ENCODE measurements around the gene MC1R. TPM values are rescaled to one million over a fixed set of nuclear protein-coding genes. Genes with fewer than 3 reads are reported as not detected.
A peak's percentile ranks its signal among the peaks of the same experiment; 100 is the strongest.

Gene MC1R
- polyA plus RNA-seq, 2 of the 4 experiments (the other 2 are of a cell fraction), result 7.4 to 8.0 TPM

DNA sequence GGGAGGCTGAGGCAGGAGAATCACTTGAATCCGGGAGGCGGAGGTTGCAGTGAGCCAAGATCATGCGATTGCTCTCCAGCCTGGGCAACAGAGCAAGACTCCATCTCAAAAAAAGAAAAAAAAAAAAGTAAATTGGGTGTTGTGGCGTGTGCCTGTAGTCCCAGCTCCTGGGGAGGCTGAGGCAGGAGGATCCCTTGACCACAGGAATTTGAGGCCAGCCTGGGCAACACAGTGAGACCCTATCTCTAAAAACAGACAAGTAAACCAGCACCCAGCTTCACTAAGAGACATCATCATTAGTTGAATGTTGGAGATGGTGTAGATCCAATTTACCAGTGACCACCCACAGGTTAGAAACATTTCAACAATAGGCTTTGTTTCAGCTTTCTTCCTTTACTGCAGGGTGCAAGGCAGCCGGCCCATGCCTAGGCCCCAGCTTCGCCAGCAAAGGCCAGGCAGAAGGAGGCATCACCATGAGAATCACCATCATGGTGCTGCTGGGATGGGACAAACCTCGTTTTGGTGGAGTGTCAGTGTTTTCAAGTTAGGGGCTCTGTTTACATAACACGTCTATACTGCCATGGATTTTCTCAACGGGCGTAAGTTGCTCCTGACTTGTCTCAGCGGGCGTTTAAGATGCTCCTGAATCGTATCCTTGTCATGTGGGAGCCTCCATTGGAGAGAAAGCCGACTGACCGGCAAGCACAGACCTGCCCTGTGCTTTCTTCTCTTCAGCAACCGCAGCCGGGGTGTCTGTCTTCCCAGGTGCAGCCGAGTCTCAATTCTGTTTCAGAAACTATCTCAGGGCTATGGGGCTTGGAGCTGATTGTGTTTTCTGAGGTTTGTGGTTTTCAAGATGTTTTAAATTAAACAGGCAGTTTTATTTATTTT, 37.9 kb upstream of the MC1R start:
- Histone ChIP-seq H3K4me1 (no peaks in the 10 kb centered on the region), H3K4me3 (no peak overlapping the region), H3K9me3 (no peaks in the 10 kb centered on the region), H3K4me2 (no peak overlapping the region), H3K27ac (no peak overlapping the region)
- ChIA-PET CTCF (interaction anchor here (0.7 to 2.1 kb wide), 5 partner anchors 10 to 175 kb away, joined by 3 to 10 read pairs (median 5); partner anchors contain the start of gene MC1R), POLR2A (interaction anchor here (0.9 kb wide), 1 partner anchor 7 kb away, joined by 3 read pairs; the partner anchor contains the start of gene TCF25)
- WGBS (ENCODE audit: missing lambda C conversion rate), result 93% methylated on average over 18 of the region's 18 CpGs
- DNase-seq (ENCODE audit: low read depth in 1 of 2, low spot score in 1 of 2) (no peak), FAIRE-seq (no peak), ATAC-seq (no peak)
- no peak for TF ChIP-seq HEYL (CRISPR knock-in tag; IDR thresholded peaks at IDR 0.05)
- TF ChIP-seq FOXS1 (CRISPR knock-in tag; IDR thresholded peaks at IDR 0.05), result no peak
- TF ChIP-seq EHF (CRISPR knock-in tag; IDR thresholded peaks at IDR 0.05), result no peak
- TF ChIP-seq HOXA7 (CRISPR knock-in tag; IDR thresholded peaks at IDR 0.05), result no peak
- TF ChIP-seq JUN (IDR thresholded peaks at IDR 0.05), result no peak
- TF ChIP-seq ZNF302 (CRISPR knock-in tag; IDR thresholded peaks at IDR 0.05), result no peak
- no peak for TF ChIP-seq EHMT2 (IDR thresholded peaks at IDR 0.05; ENCODE audit: low read depth)
- no peak for TF ChIP-seq RFX5 (IDR thresholded peaks at IDR 0.05)
- TF ChIP-seq, protein P1, sequence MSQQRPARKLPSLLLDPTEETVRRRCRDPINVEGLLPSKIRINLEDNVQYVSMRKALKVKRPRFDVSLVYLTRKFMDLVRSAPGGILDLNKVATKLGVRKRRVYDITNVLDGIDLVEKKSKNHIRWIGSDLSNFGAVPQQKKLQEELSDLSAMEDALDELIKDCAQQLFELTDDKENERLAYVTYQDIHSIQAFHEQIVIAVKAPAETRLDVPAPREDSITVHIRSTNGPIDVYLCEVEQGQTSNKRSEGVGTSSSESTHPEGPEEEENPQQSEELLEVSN (IDR thresholded peaks at IDR 0.05; ENCODE audit: borderline replicate concordance, low read depth), result no peak
- TF ChIP-seq KDM1A (IDR thresholded peaks at IDR 0.05; ENCODE audit: low read depth), result no peak
- no peak for TF ChIP-seq CBX2 (IDR thresholded peaks at IDR 0.05; ENCODE audit: borderline replicate concordance, low read depth)
- TF ChIP-seq RNF2 (IDR thresholded peaks at IDR 0.05; ENCODE audit: borderline replicate concordance, low read depth), result no peak
- no peak for TF ChIP-seq BHLHE40 (IDR thresholded peaks at IDR 0.05; ENCODE audit: low read depth, low read length)
- no peak for TF ChIP-seq POLR2A (IDR thresholded peaks at IDR 0.05; ENCODE audit: low read length)
- no peak for TF ChIP-seq MAFK (IDR thresholded peaks at IDR 0.05; ENCODE audit: partially characterized antibody)
- no peak for TF ChIP-seq HDAC2 (IDR thresholded peaks at IDR 0.05)
- no peak for TF ChIP-seq ZFP36 (IDR thresholded peaks at IDR 0.05; ENCODE audit: borderline replicate concordance, partially characterized antibody)

DNA sequence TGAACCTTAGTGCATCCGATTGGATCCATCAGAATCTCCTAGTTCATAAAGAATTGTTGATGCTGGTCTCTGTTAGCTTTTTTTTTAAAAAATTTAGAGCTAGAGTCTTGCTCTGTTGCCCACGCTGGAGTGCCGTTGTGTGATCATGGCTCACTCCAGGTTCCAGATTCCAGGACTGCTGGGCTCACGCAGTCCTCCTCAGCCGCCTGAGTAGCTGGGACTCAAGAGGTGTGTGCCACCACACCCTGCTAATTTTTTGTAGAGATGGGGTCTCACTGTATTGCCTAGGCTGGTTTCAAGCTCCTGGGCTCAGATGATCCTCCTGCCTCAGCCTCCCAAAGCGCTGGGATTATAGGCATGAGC, 37.3 kb upstream of the MC1R start:
- 92% methylated on average over 6 of the region's 6 CpGs for WGBS (ENCODE audit: missing lambda C conversion rate)
- Histone ChIP-seq H3K4me1 (no peaks in the 10 kb centered on the region), H3K4me2 (no peak overlapping the region), H3K9me3 (no peaks in the 10 kb centered on the region), H3K27ac (no peak overlapping the region), H3K4me3 (no peak overlapping the region)
- POLR2A ChIA-PET, result interaction anchor here (0.9 kb wide), 1 partner anchor 8 kb away, joined by 3 read pairs; the partner anchor contains the start of gene TCF25
- CTCF ChIA-PET, result interaction anchor here (0.7 to 2.1 kb wide), 4 partner anchors 9 to 37 kb away, joined by 3 to 10 read pairs (median 5); partner anchors contain the start of gene MC1R
- FAIRE-seq (no peak), ATAC-seq (peak; percentile 7 to 12; a peak in 1 of 6 replicates), DNase-seq (ENCODE audit: low read depth in 1 of 2, low spot score in 1 of 2) (no peak)
- no peak for TF ChIP-seq SREBF2 (IDR thresholded peaks at IDR 0.05)
- TF ChIP-seq PHF8 (IDR thresholded peaks at IDR 0.05; ENCODE audit: borderline replicate concordance, low read depth), result no peak
- no peak for TF ChIP-seq RARB (CRISPR knock-in tag; IDR thresholded peaks at IDR 0.05)
- TF ChIP-seq, protein P2, sequence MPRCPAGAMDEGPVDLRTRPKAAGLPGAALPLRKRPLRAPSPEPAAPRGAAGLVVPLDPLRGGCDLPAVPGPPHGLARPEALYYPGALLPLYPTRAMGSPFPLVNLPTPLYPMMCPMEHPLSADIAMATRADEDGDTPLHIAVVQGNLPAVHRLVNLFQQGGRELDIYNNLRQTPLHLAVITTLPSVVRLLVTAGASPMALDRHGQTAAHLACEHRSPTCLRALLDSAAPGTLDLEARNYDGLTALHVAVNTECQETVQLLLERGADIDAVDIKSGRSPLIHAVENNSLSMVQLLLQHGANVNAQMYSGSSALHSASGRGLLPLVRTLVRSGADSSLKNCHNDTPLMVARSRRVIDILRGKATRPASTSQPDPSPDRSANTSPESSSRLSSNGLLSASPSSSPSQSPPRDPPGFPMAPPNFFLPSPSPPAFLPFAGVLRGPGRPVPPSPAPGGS (IDR thresholded peaks at IDR 0.05), result no peak
- no peak for TF ChIP-seq FOSL2 (IDR thresholded peaks at IDR 0.05)
- no peak for TF ChIP-seq FOSL2 (CRISPR knock-in tag; IDR thresholded peaks at IDR 0.05)
- TF ChIP-seq EHMT2 (IDR thresholded peaks at IDR 0.05; ENCODE audit: low read depth), result no peak
- TF ChIP-seq POLR2A (IDR thresholded peaks at IDR 0.05; ENCODE audit: low read length), result no peak
- TF ChIP-seq NFE2L2 (conservative IDR thresholded peaks at IDR 0.05; ENCODE audit: low read length), result no peak
- TF ChIP-seq NPAS2 (CRISPR knock-in tag; IDR thresholded peaks at IDR 0.05; ENCODE audit: borderline replicate concordance), result no peak
- no peak for TF ChIP-seq POLR2AphosphoS2 (conservative IDR thresholded peaks at IDR 0.05; ENCODE audit: low read length)
- TF ChIP-seq EHF (CRISPR knock-in tag; IDR thresholded peaks at IDR 0.05), result no peak
- no peak for TF ChIP-seq CEBPB (IDR thresholded peaks at IDR 0.05)
- no peak for TF ChIP-seq CBX8 (IDR thresholded peaks at IDR 0.05)
- TF ChIP-seq ESRRA (IDR thresholded peaks at IDR 0.05; ENCODE audit: borderline replicate concordance, low read length), result no peak

Data from A549 (cell line).